GM03348 (cell line): ENCODE measurements around the gene WDR33.

ENCODE experiments used
- DNase-seq: peaks from one replicate; pipeline ENCODE4 v3.0.0; 2012; ENCODE audit warnings: low spot score

The WDR33 gene

DNA sequence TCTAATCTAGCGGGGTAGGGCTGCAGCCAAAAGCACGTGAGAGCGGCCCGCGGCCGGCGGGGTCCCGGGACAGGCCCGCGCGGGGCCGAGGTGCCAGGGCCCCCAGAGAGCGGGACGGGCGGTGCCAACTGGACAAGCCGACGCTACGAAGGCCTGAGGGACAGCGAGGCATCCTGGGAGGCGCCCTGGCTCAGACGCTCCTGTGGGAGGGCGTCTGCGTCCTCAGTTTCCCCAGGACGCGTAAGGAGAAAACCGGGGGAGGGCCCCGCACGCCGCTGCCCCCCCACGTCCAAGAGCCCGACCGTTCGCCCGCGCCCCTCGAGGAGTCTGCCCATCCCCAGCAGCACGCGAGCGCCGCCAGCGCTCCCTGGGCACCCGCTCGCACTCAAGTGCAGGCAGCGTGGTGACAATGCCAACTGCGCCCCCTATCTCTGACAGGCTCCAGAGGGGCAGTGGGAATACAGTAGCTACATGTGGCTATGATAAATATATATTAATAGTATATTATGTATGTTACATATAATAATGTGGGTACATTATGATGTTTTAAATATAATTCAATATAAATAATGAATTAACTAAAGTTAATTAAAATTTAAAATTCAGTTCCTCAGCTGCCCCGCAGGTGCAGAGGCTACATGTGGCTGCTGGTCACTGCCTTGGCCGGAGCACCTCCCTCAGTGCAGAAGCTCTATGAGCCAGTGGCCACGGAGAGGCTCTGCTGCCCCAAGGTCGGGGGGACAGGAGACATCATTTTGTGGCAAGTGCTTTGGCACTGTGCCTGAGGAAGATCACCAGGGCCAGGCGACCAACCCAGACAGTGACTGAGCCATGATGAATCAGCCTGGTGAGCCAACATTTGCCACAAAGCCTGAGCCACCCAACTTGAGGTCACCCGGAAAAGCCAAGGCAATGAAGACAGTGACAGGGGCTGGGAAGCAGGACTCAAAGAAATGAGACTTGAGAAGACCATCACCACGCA lies 115.2 kb downstream of the WDR33 start:
- DNase-seq = no peak

GRCh38 chr2:127694986-127695385 lies 116.0 kb downstream of the WDR33 start:
- no peak for DNase-seq

DNA sequence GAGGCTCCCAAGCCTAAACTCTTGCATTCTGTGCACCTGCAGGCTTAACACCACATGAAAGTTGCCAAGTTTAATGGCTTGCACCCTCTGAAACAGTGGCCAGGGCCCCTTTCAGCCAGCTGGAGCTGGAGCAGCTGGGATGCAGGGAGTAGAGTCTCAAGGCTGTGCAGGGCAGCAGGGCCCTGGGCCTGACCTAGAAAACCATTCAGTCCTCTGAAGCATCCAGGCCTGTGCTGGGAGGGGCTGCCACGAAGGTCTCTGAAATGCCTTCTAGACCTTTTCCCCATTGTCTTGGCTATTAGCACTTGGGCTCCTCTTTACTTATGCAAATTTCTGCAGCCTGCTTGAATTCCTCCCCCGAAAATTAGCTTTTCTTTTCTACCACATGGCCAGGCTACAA lies 120.3 kb downstream of the WDR33 start:
- DNase-seq = no peak

GRCh38 chr2:127688405-127688804 lies 122.6 kb downstream of the WDR33 start:
- no peak for DNase-seq

DNA sequence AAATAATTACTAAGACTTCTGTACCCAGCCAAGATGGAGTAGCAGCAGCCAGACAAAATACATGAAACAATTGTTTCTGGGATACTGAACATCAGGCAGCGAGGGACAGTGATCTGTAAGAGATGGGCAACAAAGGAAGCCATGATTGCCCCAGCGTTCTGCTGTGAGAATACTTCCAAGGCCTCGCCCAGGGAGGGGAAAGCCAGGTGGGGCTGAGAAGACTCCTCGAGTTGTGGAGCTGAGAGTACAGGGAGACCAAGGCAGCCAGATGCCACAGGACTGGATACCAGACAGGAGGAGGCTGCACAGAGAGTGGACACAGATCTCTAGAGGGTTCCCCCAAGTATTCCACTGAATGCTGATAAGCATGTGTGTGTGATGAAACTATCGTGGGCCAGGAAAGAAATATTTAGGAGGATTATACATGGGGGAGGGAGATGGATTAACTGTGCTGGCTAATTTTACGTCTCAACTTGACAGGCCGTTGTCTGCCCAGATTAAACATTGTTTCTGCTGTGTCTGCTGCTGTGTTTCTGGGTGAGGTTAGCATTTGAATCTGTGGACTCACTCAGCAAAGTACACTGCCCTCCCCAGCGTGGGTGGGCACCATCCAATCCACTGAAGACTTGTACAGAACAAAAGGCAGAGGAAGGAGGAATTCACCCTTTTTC lies 125.4 kb downstream of the WDR33 start:
- no peak for DNase-seq

GRCh38 chr2:127683757-127684156 lies 127.2 kb downstream of the WDR33 start:
- no peak for DNase-seq

- DNase-seq = no peak
Measured at GRCh38 chr2:127683056-127683455, 127.9 kb downstream of the WDR33 start.

GRCh38 chr2:127681976-127682857 lies 128.8 kb downstream of the WDR33 start:
- DNase-seq = no peak

DNA sequence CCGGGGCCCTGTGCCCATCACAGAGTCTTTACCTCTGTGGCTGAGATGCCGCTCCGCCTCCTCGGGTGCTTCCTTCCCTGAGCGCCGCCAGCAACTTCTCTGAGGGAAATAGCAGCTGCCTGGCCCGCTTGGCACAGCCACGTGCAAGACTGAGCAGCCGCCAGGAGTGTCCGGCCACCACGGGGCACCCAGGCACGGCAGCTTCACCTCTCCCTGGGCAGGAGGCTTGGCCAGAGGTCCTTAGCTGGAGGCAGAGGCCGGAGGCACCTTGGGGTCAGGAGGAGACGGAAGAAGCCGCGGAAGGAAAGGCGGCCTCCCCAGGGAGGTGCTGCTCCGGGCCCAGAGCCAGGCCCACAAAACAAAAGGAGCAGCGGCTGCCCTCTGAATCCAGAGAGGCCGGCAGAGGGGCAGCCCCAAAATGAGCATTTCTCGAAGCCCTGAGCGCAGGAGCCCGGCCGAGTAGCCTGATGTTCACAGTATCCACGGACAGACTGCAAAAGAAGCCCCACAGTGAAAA lies 129.6 kb downstream of the WDR33 start:
- DNase-seq = peak; percentile 37

GRCh38 chr2:127680706-127681287 lies 130.2 kb downstream of the WDR33 start:
- DNase-seq = no peak

GRCh38 chr2:127679680-127680361 lies 131.2 kb downstream of the WDR33 start:
- no peak for DNase-seq

GRCh38 chr2:127678991-127679390 lies 132.0 kb downstream of the WDR33 start:
- no peak for DNase-seq

DNA sequence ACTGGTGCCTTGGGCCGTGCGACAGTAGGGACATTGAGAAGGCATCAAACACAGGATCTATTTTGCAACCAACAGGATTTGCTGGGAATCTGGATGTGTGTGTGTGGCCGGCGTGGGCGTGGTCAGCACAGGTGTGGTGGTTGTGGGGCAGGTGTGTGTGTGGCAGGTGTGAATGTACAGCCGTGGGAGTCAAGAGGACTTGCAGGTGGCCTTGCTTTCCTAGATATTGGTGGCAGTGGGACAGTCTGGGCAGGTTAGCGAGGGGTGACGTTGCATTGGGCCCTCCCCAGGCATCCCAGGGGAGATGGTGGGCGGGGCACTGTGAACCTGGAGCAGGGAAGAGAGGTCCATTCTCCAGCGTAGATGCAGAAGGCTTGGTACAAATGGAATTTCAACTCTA lies 132.4 kb downstream of the WDR33 start:
- DNase-seq = no peak

DNA sequence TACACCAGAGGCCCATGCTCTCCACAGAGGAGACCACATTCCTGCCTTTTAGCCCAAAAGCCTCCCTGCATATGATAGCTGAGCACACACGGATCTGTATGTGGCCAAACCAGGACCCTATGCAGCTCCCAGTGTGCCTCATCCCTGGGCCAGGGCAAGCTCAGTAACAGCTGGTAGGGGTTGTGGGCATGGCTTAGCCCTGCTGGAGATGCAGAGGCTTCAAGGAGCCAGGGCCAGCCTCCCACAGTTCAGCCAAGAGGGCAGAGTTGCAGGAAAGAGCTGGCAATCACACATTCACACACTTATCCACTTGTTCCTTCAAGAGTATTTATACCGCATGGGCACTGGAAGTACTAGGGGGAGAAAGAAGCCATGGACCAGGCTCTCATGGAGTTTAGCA lies 134.1 kb downstream of the WDR33 start:
- no peak for DNase-seq

GRCh38 chr2:127675331-127676261 lies 135.4 kb downstream of the WDR33 start, which contains the start of gene LIMS2:
TSS of gene LIMS2 (minus strand) at chr2:127675530. CDS start at chr2:127675024, 506 bp downstream.
- peak; percentile 90 for DNase-seq

- peak; percentile 86 for DNase-seq
Measured at GRCh38 chr2:127674241-127675209, 136.4 kb downstream of the WDR33 start.

- peak; percentile 44 for DNase-seq
Measured at GRCh38 chr2:127673291-127674069, 137.5 kb downstream of the WDR33 start.
